HepG2 (cell line): ENCODE results near the gene ARVCF. TPM values are rescaled to one million over a fixed set of nuclear protein-coding genes. Genes with fewer than 3 reads are reported as not detected.

Experiments
- EED ChIP-seq: sonication (generic); formaldehyde crosslinking; IDR thresholded peaks from 2 replicates; pipeline ENCODE4 v1.5.0; 2020; ENCODE audit warnings: mild to moderate bottlenecking, missing genetic modification reagents
- FOSL1 ChIP-seq: sonication (generic); formaldehyde crosslinking; IDR thresholded peaks from 2 replicates; pipeline ENCODE4 v1.9.0; 2021; ENCODE audit warnings: missing genetic modification reagents, borderline replicate concordance
- HDAC2 ChIP-seq: sonication (generic); formaldehyde crosslinking; IDR thresholded peaks from 2 replicates; pipeline ENCODE4 v1.4.0; 2020; ENCODE audit warnings: missing genetic modification reagents
- MATR3 ChIP-seq: sonication (generic); formaldehyde crosslinking; IDR thresholded peaks from 2 replicates; pipeline ENCODE4 v1.4.0; 2020; ENCODE audit warnings: missing genetic modification reagents
- PHF8 ChIP-seq: sonication (generic); formaldehyde crosslinking; IDR thresholded peaks from 2 replicates; pipeline ENCODE4 v1.5.0; 2020; ENCODE audit warnings: missing genetic modification reagents
- PRPF4 ChIP-seq: fragments of 200-400 bp; formaldehyde crosslinking; IDR thresholded peaks from 2 replicates; pipeline ENCODE4 v1.6.1; 2016; ENCODE audit warnings: low read length, low read depth; ENCODE audit not compliant: poor library complexity, severe bottlenecking
- RFX5 ChIP-seq: IDR thresholded peaks from 2 replicates; pipeline ENCODE4 v1.6.1; 2011; ENCODE audit warnings: low read depth, low read length, improper control_type of control experiment
- TEAD2 ChIP-seq: sonication (generic); formaldehyde crosslinking; IDR thresholded peaks from 2 replicates; pipeline ENCODE4 v1.9.0; 2021; ENCODE audit warnings: missing genetic modification reagents
- TEAD3 ChIP-seq: optimal IDR thresholded peaks from 2 replicates; pipeline ENCODE3; 2016; ENCODE audit warnings: borderline replicate concordance
- ZFY ChIP-seq: sonication (generic); formaldehyde crosslinking; IDR thresholded peaks from 2 replicates; pipeline ENCODE4 v1.4.0; 2020; ENCODE audit warnings: missing genetic modification reagents
- ZNF136 ChIP-seq: sonication (generic); formaldehyde crosslinking; IDR thresholded peaks from 2 replicates; pipeline ENCODE4 v1.8.1; 2022; ENCODE audit warnings: low read depth, mild to moderate bottlenecking, moderate library complexity, missing genetic modification reagents
- ZNF367 ChIP-seq: sonication (generic); formaldehyde crosslinking; IDR thresholded peaks from 2 replicates; pipeline ENCODE4 v1.4.0; 2020; ENCODE audit warnings: missing genetic modification reagents, borderline replicate concordance
- ZNF605 ChIP-seq: sonication (generic); formaldehyde crosslinking; IDR thresholded peaks from 2 replicates; pipeline ENCODE4 v1.8.0; 2022; ENCODE audit warnings: mild to moderate bottlenecking, missing genetic modification reagents
- ZZZ3 ChIP-seq: sonication (generic); formaldehyde crosslinking; IDR thresholded peaks from 2 replicates; pipeline ENCODE4 v1.4.0; 2020; ENCODE audit warnings: missing genetic modification reagents, mild to moderate bottlenecking, borderline replicate concordance
- polyA plus RNA-seq, 8 experiments: library from polyadenylated mRNA; depleted of rRNA in 3 of 8; stranded (reverse) in 7 of 8; unstranded in 1 of 8; fragments of >200 nt; fragmentation: Illumina TruSeq in 4 of 8; extraction: Trizol in 4 of 8; gene quantifications; 2 replicates each; pipeline versions ENCODE4 v1.2.1 to v1.2.3, GENCODE V29; 2011 to 2016; ENCODE audit warnings: low read depth in 4 of 8, missing spikeins in 1 of 8, mixed read lengths in 1 of 8; ENCODE audit not compliant: insufficient read depth in 1 of 8
- total RNA-seq, 5 experiments: library from RNA; depleted of rRNA; stranded (reverse); fragments of >200 nt; fragmentation: Illumina TruSeq; extraction: Trizol; gene quantifications; 2 replicates each; pipeline ENCODE4 v1.2.3, GENCODE V29; 2016; ENCODE audit warnings: low read depth in 1 of 5
- TF ChIP-seq, protein P1 (sequence below): sonication (generic); formaldehyde crosslinking; IDR thresholded peaks from 2 replicates; pipeline ENCODE4 v1.4.0; 2020; ENCODE audit warnings: missing genetic modification reagents, borderline replicate concordance
- TF ChIP-seq, protein P2 (sequence below): sonication (generic); formaldehyde crosslinking; conservative IDR thresholded peaks from 2 replicates; pipeline ENCODE4 v1.4.0; 2020; ENCODE audit warnings: missing genetic modification reagents
- TF ChIP-seq, protein P3 (sequence below): sonication (generic); formaldehyde crosslinking; IDR thresholded peaks from 2 replicates; pipeline ENCODE4 v1.5.1; 2020; ENCODE audit warnings: missing genetic modification reagents, mild to moderate bottlenecking, borderline replicate concordance
- TF ChIP-seq, protein P4 (sequence below): sonication (generic); formaldehyde crosslinking; IDR thresholded peaks from 2 replicates; pipeline ENCODE4 v1.5.0; 2020; ENCODE audit warnings: mild to moderate bottlenecking, missing genetic modification reagents, moderate library complexity

ARVCF gene
- total and polyA plus RNA-seq, 2 of the 13 experiments (the other 11 are each of a cell fraction or from before 2014, with no cell fraction given): 16.4 to 17.7 TPM

DNA sequence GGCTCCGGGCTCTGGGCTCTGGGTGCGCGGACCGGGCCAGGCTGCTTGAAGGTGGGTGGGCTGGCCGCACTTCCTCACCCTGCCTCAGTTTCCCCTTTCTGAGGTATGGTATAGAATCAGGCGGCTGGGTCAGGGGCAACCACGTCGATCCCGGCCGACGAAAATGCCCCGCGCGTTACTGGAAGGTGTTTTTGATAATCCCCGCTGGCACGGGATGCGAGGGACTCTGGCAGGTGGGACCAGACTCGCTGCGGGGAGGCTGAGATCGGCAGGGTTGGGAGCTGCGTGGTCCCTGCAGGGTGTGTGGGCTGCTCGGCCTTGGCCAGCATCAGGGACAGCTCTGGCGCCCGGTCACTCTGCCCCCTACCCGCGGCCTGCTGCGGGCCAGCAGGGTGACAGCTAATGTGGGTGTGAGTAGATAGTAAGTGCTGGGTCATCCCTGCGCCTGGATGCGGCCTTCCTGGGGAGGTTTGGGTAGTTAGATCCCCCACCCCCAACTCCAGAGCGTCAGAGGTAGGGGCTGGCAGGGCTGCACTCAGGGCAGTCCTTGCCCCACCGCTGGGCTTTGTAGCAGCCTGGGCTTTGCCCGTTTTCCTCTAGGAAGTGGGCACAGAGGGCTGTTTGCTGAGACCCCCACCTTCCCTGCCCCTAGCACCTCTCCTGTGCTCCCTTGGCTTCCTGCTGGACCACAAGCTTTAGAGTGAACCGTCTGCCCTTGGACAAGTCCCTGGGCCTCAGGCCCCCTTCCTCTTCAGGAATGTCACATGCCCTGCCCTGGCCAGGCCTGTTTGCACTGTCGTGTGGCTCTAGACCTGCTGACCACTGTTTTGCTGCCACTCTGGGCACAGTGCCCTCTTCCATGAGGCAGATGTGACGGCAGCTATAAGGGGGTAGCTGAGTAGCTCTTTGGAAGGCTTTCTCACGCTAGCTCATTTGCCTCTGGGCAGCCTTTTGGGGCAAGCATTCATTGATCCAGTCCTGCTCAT is 4.9 kb upstream of the ARVCF start (continued):
- no peak for TF ChIP-seq MATR3
- TF ChIP-seq ZZZ3 (CRISPR knock-in tag): no peak
- TF ChIP-seq EED: no peak
- no peak for TF ChIP-seq RFX5
- no peak for TF ChIP-seq ZNF136 (CRISPR knock-in tag)
- peak; percentile 12; the same call in 1 of the 2 replicates for TF ChIP-seq FOSL1 (CRISPR knock-in tag)
- peak; percentile 56; the same call in 1 of the 2 replicates for TF ChIP-seq HDAC2 (CRISPR knock-in tag)
- TF ChIP-seq, protein P1, sequence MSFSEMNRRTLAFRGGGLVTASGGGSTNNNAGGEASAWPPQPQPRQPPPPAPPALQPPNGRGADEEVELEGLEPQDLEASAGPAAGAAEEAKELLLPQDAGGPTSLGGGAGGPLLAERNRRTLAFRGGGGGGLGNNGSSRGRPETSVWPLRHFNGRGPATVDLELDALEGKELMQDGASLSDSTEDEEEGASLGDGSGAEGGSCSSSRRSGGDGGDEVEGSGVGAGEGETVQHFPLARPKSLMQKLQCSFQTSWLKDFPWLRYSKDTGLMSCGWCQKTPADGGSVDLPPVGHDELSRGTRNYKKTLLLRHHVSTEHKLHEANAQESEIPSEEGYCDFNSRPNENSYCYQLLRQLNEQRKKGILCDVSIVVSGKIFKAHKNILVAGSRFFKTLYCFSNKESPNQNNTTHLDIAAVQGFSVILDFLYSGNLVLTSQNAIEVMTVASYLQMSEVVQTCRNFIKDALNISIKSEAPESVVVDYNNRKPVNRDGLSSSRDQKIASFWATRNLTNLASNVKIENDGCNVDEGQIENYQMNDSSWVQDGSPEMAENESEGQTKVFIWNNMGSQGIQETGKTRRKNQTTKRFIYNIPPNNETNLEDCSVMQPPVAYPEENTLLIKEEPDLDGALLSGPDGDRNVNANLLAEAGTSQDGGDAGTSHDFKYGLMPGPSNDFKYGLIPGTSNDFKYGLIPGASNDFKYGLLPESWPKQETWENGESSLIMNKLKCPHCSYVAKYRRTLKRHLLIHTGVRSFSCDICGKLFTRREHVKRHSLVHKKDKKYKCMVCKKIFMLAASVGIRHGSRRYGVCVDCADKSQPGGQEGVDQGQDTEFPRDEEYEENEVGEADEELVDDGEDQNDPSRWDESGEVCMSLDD (CRISPR knock-in tag): no peak
- TF ChIP-seq ZFY: peak; percentile 54
- TF ChIP-seq TEAD2: peak; percentile 49; the same call in 1 of the 2 replicates
- TF ChIP-seq, protein P2, sequence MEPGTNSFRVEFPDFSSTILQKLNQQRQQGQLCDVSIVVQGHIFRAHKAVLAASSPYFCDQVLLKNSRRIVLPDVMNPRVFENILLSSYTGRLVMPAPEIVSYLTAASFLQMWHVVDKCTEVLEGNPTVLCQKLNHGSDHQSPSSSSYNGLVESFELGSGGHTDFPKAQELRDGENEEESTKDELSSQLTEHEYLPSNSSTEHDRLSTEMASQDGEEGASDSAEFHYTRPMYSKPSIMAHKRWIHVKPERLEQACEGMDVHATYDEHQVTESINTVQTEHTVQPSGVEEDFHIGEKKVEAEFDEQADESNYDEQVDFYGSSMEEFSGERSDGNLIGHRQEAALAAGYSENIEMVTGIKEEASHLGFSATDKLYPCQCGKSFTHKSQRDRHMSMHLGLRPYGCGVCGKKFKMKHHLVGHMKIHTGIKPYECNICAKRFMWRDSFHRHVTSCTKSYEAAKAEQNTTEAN (CRISPR knock-in tag): peak; percentile 34; the same call in 1 of the 2 replicates
- TF ChIP-seq ZNF605 (CRISPR knock-in tag): peak; percentile 51; the same call in 1 of the 2 replicates
- peak; percentile 59 for TF ChIP-seq TEAD3 (CRISPR knock-in tag)
- TF ChIP-seq, protein P3, sequence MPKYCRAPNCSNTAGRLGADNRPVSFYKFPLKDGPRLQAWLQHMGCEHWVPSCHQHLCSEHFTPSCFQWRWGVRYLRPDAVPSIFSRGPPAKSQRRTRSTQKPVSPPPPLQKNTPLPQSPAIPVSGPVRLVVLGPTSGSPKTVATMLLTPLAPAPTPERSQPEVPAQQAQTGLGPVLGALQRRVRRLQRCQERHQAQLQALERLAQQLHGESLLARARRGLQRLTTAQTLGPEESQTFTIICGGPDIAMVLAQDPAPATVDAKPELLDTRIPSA (CRISPR knock-in tag): no peak
- 0 out of 2 replicates have a peak, but pooled peaks have one; percentile 40 for TF ChIP-seq ZNF367 (CRISPR knock-in tag)
- TF ChIP-seq PHF8: peak; percentile 48
- TF ChIP-seq PRPF4: no peak
- TF ChIP-seq, protein P4, sequence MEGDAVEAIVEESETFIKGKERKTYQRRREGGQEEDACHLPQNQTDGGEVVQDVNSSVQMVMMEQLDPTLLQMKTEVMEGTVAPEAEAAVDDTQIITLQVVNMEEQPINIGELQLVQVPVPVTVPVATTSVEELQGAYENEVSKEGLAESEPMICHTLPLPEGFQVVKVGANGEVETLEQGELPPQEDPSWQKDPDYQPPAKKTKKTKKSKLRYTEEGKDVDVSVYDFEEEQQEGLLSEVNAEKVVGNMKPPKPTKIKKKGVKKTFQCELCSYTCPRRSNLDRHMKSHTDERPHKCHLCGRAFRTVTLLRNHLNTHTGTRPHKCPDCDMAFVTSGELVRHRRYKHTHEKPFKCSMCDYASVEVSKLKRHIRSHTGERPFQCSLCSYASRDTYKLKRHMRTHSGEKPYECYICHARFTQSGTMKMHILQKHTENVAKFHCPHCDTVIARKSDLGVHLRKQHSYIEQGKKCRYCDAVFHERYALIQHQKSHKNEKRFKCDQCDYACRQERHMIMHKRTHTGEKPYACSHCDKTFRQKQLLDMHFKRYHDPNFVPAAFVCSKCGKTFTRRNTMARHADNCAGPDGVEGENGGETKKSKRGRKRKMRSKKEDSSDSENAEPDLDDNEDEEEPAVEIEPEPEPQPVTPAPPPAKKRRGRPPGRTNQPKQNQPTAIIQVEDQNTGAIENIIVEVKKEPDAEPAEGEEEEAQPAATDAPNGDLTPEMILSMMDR (CRISPR knock-in tag): peak; percentile 40; the same call in 1 of the 2 replicates
